Measurements from ENCODE around the gene NFATC4.

Gene NFATC4

GRCh38 chr14:24388474-24389179 lies 20.6 kb downstream of the NFATC4 start:
- DNase-seq (ENCODE audit: low read depth): peak; percentile 51
- H3K4me3 ChIP-seq (ENCODE audit: low read length): no peak overlapping the region
- no peak for TF ChIP-seq CTCF (conservative IDR thresholded peaks at IDR 0.05; ENCODE audit: low read depth, low read length)

- TF ChIP-seq CTCF (conservative IDR thresholded peaks at IDR 0.05; ENCODE audit: low read depth, low read length): no peak
Observed at GRCh38 chr14:24389226-24389848, 21.4 kb downstream of the NFATC4 start.

GRCh38 chr14:24390701-24391468 lies 22.9 kb downstream of the NFATC4 start:
- H3K4me3 ChIP-seq (ENCODE audit: low read length): no peak overlapping the region
- no peak for TF ChIP-seq CTCF (conservative IDR thresholded peaks at IDR 0.05; ENCODE audit: low read depth, low read length)
- DNase-seq (ENCODE audit: low read depth): no peak

More at GRCh38 chr14:24389226-24389848, 21.4 kb downstream of the NFATC4 start:
- no peak for DNase-seq (ENCODE audit: low read depth)
- no peak overlapping the region for H3K4me3 ChIP-seq (ENCODE audit: low read length)

GRCh38 chr14:24392325-24393091 lies 24.5 kb downstream of the NFATC4 start:
- no peak overlapping the region for H3K4me3 ChIP-seq (ENCODE audit: low read length)
- DNase-seq (ENCODE audit: low read depth): no peak

GRCh38 chr14:24394275-24394674 lies 26.3 kb downstream of the NFATC4 start:
- TF ChIP-seq CTCF (conservative IDR thresholded peaks at IDR 0.05; ENCODE audit: low read depth, low read length): no peak
- no peak overlapping the region for H3K4me3 ChIP-seq (ENCODE audit: low read length)
- no peak for DNase-seq (ENCODE audit: low read depth)

More at GRCh38 chr14:24392325-24393091, 24.5 kb downstream of the NFATC4 start:
- TF ChIP-seq CTCF (conservative IDR thresholded peaks at IDR 0.05; ENCODE audit: low read depth, low read length): peak; percentile 25

GRCh38 chr14:24395609-24396582 lies 27.9 kb downstream of the NFATC4 start:
- TF ChIP-seq CTCF (conservative IDR thresholded peaks at IDR 0.05; ENCODE audit: low read depth, low read length): no peak
- DNase-seq (ENCODE audit: low read depth): no peak
- no peak overlapping the region for H3K4me3 ChIP-seq (ENCODE audit: low read length)
